ENCODE data around the gene HACD3.
A peak's percentile ranks its signal among the peaks of the same experiment; 100 is the strongest.
"Not testable (repeated sequence)": the region's sequence is repeated elsewhere in the genome, so short reads cannot be mapped to it uniquely, and the experiment has no call there.

HACD3 gene

DNA sequence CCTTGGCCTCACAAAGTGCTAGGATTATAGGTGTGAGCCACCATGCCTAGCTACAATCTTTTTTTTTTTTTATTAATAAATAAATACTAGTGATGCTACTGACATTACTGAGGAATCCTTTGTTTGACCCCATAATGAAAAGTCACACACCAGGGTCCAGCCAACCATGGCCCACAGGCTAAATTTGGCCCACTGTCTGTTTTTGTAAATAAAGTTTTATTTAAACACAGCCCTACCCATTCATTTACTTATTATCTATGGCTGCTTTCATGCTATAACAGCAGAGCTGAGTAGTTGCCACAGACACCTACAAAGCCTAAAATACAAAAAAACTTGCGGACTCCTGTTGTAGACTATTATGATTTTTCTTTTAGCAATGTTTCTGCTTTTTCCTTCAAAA is 73.3 kb downstream of the HACD3 start:
- DNase-seq, result no peak

DNA sequence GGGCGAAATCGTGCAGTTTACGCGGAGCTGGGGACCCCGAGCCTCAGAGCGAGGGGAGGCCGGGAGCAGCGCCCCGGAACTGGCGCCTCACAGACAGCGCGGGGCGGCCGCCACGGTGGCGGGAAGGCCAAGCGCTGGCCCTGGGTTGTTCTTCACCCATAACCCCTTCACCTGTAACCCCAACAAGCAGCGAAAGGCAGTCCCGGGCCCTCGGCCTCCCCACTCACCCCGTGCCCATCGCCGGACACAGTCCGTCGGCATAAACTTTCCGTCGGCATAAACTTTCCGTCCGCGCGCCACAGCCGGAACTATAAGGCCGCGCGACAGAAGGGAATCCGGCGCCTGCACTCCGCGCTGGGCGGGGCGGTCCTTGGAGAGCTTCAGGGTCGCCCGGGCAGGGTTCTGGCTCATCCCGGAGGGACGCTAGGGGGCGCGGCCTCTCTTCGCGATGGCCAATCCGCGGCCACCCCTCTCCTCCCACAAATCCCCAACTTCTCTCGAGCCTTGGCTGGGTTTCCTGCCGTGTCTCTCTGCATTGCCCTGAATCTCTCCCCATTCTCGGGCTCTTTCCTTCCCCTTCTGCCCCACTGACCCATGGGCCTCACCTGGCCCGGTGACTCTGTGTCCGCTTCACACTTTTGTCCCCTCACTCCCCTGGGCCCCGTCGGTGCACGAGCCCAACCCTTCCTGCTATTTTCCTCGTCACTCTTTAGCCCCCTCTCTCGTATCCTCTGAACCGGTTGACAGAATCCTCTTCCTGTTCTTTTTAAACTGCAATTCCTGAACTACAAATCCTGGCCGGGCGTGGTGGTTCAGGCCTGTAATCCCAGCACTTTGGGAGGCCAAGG is 80.8 kb downstream of the HACD3 start, which contains the start of gene INTS14:
Gene INTS14 (minus strand): TSS at position 261 of the 848 bp plus-strand sequence. CDS start 3,751 bp downstream, outside the sequence.
- DNase-seq, result peak; percentile 98

DNA sequence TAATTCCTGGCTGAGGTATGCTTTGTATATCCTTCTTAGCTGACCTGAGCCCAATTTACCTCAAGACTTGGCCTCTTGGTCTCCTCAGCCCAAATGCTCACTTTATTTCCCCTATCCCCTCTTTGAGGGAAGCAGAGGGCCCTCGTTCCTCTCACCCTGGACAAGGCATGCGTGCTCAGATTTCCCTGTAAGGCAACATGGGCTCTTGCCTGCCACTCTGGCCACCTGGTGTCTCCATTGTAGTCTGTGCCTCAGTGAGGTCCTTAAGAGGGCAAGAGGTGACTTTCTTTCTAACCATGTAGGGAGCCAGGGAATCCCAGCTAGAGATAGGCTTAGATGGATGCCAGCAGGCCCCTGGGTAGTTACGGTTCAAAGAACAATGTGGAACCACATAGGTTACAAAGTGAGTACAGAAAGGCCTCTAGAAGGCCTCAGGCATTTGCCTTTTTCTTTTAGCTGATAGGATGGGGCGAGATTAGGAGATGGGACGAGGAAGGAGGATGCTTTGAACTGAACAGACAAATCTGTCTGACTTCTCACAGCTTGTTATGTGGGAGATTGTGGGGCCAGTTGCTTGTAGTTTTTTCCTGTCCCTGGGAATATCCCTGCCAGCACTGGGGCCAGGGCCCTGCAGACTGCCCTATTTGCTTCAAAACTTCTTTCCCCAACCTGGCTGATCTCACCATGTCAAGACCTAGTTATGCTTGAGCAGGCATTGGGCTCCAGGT is 81.8 kb downstream of the HACD3 start:
- no peak for DNase-seq

DNA sequence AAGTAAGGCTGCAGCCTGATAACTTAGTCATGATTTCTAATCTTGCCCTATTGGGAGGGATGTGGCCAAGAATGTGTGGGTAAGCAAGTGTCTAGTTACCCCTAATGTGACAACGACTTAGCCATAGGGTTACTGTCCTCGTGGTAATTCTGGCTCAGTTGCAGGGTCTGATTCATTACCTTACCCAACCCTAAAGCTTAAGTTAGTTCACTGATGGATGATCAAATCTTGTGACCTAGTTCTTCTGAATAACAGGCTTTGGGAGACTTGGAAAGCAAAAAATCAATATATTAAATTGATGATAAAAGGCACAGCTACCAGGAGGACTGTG is 82.3 kb downstream of the HACD3 start:
- no peak for DNase-seq

DNA sequence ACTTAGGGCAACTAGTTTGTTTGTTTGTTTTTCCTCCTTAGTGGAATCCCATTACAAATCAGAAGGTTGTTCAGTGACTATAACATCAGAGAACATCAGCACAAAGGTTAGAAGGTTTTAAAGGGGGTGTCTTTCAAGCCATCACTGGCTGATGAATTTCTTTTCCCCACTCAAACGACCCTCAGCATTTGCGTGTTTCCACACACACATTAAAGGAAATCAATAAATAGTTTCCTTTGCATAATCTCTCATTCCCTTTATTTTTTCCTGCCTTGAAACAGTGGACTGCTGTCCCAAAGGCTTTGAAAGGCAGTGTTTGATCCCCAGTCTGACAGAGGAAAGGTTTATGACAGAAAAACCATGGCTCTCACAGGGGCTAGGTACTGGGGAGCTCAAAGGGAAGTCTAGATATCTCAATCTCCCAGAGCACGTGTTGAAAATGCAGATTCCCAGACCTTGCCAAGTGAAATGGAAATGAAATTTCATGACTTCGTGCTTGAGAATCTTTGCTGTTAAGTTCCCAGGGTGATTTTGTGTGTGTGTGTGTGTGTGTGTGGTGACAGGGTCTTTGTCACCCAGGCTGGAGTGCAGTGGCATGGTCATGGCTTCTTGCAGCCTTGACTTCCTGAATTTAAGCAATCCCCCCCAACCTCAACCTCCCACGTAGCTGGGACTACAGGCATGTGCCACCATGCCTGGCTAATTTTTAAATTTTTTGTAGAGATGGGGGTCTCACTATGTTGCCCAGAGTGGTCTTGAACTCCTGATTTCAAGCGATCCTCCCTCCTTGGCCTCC is 82.9 kb downstream of the HACD3 start:
- DNase-seq, result no peak

DNA sequence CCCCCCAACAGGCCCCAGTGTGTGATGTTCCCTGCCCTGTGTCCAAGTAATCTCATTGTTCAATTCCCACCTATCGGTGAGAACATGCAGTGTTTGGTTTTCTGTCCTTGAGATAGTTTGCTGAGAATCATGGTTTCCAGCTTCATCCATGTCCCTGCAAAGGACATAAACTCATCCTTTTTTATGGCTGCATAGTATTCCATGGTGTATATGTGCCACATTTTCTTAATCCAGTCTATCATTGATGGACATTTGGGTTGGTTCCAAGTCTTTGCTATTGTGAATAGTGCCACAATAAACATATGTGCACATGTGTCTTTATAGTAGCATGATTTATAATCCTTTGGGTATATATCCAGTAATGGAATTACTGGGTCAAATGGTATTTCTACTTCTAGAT is 85.6 kb downstream of the HACD3 start:
- DNase-seq, result not testable (repeated sequence)

DNA sequence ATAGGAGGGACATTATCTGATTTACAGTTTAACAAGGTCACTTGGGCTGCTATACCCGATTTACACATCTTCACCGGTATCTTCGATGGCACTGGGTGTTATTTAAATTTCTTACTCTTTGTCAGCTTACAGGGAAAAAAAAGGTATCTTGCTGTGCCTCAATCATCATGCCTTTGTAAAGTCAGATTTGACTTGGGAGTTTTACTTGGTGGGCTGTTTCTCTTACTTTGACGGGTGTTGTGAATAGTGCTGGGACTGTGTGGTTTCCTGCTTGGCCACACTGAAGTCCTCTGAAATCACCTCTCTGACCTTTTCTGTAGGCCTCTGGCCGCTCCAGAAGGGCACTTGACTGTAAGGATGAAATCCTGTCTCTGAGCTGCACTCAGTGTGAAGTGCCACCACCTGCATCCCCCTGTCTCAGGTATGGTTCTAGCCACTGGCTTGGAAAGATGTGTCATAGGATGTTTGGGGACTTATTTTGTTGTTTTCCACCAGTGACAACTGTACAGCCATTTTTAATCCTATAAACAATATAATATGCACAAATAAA is 88.4 kb downstream of the HACD3 start:
- DNase-seq, result no peak

DNA sequence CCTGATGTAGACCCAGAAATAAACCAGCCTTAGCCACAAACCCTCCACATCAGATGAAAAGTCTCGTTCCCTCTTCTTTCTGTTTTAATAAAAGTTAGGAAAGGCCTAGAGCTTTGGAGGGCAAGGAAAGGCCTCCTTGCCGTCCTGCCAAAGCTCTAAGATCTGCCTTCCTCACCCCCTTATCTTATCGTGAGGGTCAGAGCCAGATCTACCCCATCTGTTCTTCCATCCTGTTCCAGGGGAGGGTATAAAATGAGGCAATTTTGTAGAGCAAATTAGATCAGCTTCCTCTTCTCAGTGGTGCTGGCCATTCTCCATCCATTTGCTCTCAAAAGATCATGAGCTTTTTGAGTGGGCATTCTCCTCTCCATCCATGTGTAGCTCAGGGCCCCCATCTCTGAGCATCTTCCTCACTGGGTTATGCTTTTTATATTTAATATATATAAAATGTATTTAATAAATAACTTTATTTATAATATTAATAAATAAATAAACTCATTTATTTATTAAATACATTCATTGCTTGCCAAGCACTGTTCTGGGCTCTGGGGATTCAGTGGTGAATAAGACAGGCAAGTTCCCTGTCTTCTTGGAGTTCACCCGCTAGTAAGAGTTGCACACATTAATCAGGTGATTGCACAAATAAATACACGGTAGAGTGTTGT is 89.5 kb downstream of the HACD3 start:
- no peak for DNase-seq

DNA sequence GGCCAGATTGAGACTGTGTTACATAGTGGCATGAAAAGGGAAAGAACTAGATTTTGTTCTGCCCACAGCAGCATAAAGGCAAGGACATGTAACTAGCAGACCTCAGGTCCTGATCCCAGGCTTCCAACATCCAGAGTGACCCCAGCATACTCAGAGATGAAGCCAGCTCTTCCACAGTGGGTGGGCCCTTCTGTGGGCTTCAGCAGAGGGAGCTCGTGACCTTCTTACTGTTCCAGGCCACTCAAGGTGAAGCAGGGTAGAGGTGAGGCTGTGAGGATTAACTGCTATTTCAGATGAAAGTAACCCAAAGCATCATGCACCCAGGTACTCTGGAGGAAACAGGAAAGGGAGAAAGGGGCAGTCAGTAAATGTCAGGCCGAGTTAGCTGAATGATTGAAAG is 90.6 kb downstream of the HACD3 start:
- no peak for DNase-seq

DNA sequence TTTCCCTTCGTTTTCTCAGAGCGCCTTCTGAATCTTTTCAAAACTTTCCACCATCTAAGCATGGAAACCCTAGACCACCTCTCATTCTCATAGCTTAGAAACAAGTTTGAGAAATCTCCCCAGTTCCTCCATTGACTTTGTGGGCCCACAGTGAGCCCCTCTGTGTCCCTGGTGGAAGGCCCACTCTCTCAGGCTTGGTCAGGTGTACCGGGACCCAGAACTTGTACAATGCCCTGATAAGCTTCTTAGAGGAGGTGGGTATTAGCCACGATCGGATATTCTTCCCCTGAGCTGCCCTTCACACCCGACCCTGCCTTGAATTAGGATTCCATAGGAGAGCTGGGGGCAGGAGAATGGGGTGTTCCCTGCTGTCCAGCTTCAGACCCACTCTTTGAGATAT is 91.4 kb downstream of the HACD3 start, which contains the start of gene SLC24A1:
Gene SLC24A1 (plus strand): TSS at position 301 of the 400 bp plus-strand sequence. CDS start 2,143 bp downstream, outside the sequence.
- no peak for DNase-seq

DNA sequence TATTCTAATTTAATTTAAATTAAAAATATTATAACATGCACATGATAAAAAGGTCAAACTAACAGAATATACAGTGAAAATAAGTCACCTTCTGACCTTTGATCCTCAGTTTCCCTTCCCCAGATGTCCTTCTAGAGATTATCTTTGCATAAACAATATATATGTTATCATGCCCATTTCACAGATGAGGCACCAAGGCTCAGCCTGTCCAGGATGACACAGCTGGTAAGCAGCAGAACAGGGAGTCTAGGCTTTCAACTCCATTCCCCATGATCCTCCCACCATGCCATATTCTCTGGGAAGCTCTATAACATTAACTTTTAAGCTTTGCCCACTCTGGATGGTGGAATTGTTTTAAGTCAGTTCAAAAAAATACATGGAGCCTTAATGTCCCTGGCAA is 92.8 kb downstream of the HACD3 start:
- DNase-seq, result no peak

DNA sequence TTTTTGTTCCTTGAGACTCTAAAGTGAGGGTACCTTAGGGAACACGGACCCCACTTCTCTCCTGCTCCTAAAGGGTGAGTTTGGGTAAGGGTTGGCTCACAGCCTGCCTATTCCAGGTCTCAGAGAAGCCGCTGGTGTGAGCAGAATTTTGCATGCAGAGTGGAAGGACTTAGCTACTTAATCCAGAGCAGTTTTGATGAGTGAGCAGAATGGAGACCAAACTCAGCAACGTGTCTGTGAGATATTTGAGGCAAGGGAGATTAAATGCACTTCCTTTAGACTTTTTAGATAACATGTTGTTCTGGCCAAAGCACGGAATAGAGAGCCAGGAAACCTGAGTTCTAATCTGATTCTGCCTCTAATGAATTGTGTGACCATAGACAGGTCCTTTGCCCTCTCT is 96.6 kb downstream of the HACD3 start:
- no peak for DNase-seq
